ENCODE measurements around the gene SLC45A1. TPM values are rescaled to one million over a fixed set of nuclear protein-coding genes. Genes with fewer than 3 reads are reported as not detected.

SLC45A1 gene
- total and polyA plus RNA-seq, 2 of the 4 experiments (the other 2 are of a cell fraction), result 0.72 to 3.9 TPM

DNA sequence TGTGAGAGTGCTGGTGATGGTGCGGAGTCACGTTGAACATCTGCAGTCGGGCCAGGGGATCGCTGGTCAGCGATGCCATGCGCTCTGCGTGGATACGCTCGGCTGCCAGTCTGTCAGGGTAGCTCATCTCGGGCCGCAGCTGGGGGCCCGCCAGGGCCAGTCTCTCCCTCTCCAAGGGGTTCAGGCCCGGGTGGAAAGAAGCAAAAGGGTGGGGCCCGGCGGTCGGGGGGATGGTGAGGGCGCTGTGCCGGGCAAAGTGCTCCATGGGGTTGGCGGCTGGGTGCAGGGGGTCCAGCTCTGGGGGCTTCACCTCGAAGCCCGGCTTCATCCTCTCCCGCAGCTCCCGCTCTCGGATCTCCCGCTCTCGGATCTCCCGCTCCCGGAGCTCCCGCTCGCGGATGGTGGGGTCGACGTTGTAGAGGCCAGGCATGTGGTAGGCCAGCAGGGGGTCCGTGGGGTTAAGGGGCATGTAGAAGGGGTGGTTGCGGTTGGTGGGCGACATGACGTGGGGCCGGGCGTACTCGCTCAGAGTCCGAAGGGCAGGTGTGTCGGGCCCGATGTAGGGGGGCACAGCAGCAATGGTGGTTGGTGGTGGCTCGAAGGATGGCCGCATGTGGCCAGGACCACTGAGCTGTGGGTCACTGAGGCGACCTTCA lies 40.5 kb downstream of the SLC45A1 start:
- no peak for DNase-seq
- no peak for ATAC-seq (ENCODE audit: low read depth)
- intact Hi-C loops (cut with micrococcal nuclease), result no loop called here

More for the DNA sequence above, 40.5 kb downstream of the SLC45A1 start:
- ChIA-PET POLR2A (ENCODE audit: unreplicated experiment) (no interaction called here), CTCF (interaction anchor here (0.6 kb wide), 1 partner anchor 124 kb away, joined by 5 read pairs; no protein-coding TSS in a partner anchor)
- H3K27ac ChIP-seq (ENCODE audit: insufficient read depth, low read length), result no peak overlapping the region
- 99% methylated on average over 10 of the region's 46 CpGs; no CpG with 5 or more reads in 1 of the 2 experiments for WGBS, 2 experiments (ENCODE audit: extremely low coverage in 2 of 2, insufficient read length in 1 of 2)
- no peak overlapping the region for H3K4ac ChIP-seq (ENCODE audit: low read depth, low read length)
- H3K23ac ChIP-seq (ENCODE audit: low read depth, low read length), result no peak overlapping the region
- no peak overlapping the region for H4K8ac ChIP-seq (ENCODE audit: low read depth in 2 of 2, low read length in 2 of 2)
- dilution Hi-C loops (cut with HindIII; ENCODE audit: low sequenced_read_pairs, unreplicated experiment), result no loop called here
- no peak overlapping the region for H2AFZ ChIP-seq (replicated peaks; ENCODE audit: low read length, poor library complexity)
- no peak overlapping the region; the same call in 1 of the 2 replicates for H2AK5ac ChIP-seq (ENCODE audit: low read depth, low read length)
- no peak overlapping the region for H4K91ac ChIP-seq (ENCODE audit: insufficient read depth, low read depth, low read length)
- TF ChIP-seq BHLHE40 (IDR thresholded peaks at IDR 0.05; ENCODE audit: low read depth, low read length) (no peak), POLR2A (IDR thresholded peaks at IDR 0.05; ENCODE audit: low read depth, low read length) (no peak), CEBPB (IDR thresholded peaks at IDR 0.05; ENCODE audit: low read depth, low read length) (no peak), RAD21 (IDR thresholded peaks at IDR 0.05; ENCODE audit: low read length) (no peak)
- TF ChIP-seq, protein P1, sequence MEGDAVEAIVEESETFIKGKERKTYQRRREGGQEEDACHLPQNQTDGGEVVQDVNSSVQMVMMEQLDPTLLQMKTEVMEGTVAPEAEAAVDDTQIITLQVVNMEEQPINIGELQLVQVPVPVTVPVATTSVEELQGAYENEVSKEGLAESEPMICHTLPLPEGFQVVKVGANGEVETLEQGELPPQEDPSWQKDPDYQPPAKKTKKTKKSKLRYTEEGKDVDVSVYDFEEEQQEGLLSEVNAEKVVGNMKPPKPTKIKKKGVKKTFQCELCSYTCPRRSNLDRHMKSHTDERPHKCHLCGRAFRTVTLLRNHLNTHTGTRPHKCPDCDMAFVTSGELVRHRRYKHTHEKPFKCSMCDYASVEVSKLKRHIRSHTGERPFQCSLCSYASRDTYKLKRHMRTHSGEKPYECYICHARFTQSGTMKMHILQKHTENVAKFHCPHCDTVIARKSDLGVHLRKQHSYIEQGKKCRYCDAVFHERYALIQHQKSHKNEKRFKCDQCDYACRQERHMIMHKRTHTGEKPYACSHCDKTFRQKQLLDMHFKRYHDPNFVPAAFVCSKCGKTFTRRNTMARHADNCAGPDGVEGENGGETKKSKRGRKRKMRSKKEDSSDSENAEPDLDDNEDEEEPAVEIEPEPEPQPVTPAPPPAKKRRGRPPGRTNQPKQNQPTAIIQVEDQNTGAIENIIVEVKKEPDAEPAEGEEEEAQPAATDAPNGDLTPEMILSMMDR (conservative IDR thresholded peaks at IDR 0.05; ENCODE audit: low read depth, low read length), result no peak
- H3K14ac ChIP-seq (replicated peaks; ENCODE audit: low read depth, low read length), result no peak overlapping the region
- H3K79me1 ChIP-seq (ENCODE audit: low read depth in 1 of 2, low read length in 2 of 2), result peaks cover 34 to 60% of the 10 kb centered on the region in 2 experiments
- no peaks in the 10 kb centered on the region; the same call in 1 of the 2 replicates for H3K4me1 ChIP-seq (ENCODE audit: control insufficient read depth, insufficient read depth, low read length)
- H3K56ac ChIP-seq (ENCODE audit: extremely low read depth, insufficient read depth, low read length), result no peak overlapping the region
- no peak overlapping the region for H4K5ac ChIP-seq (ENCODE audit: low read depth, low read length)
- no peak overlapping the region for H2BK15ac ChIP-seq (ENCODE audit: low read depth, low read length)
- H3K27me3 ChIP-seq (ENCODE audit: control insufficient read depth, insufficient read depth, low read length), result no peaks in the 10 kb centered on the region
- BruUV-seq (replicated peaks), result no TSS peak
- H4K20me1 ChIP-seq (ENCODE audit: insufficient read depth, low read length), result peaks cover 52% of the 10 kb centered on the region
- peaks cover 94% of the 10 kb centered on the region for H3K36me3 ChIP-seq (ENCODE audit: control insufficient read depth, insufficient read depth, low read length)
- no peak overlapping the region for H3K9ac ChIP-seq (ENCODE audit: low read depth, low read length)
- no peak overlapping the region for H3K4me2 ChIP-seq (ENCODE audit: low read depth, low read length)
- no peak overlapping the region for H2BK20ac ChIP-seq (ENCODE audit: low read depth, low read length)
- H2BK120ac ChIP-seq (ENCODE audit: low read depth, low read length), result no peak overlapping the region
- no peak overlapping the region for H2AK9ac ChIP-seq (replicated peaks; ENCODE audit: low read depth, low read length, poor library complexity)
- in situ Hi-C loops (cut with MboI; ENCODE audit: low sequenced_read_pairs), result no loop called here
- no peak overlapping the region for H3K4me3 ChIP-seq (ENCODE audit: insufficient read depth, low read depth, low read length)
- H3K18ac ChIP-seq (ENCODE audit: low read depth, low read length), result no peak overlapping the region
- no peaks in the 10 kb centered on the region for H3K9me3 ChIP-seq (ENCODE audit: control insufficient read depth, insufficient read depth, low read length)
- 0 out of 2 replicates have a peak, but pooled peaks cover 4% of the 10 kb centered on the region for H3K9me1 ChIP-seq (ENCODE audit: insufficient read depth, low read length)
- no peak overlapping the region for H2BK5ac ChIP-seq (ENCODE audit: low read depth, low read length, poor library complexity, severe bottlenecking)

Data from IMR-90 (cell line).